ENCODE results near the gene EIPR1. TPM values are rescaled to one million over a fixed set of nuclear protein-coding genes. Genes with fewer than 3 reads are reported as not detected.

Gene EIPR1
- total RNA-seq, 1 experiment from 2014 or later = 40.4 TPM

- Histone ChIP-seq H3K4me1 (replicated peaks; ENCODE audit: insufficient read depth) (no peaks in the 10 kb centered on the region), H3K4me2 (no peak overlapping the region), H4K20me1 (ENCODE audit: insufficient read depth) (no peaks in the 10 kb centered on the region), H3K4me3 (no peak overlapping the region), H3F3A (ENCODE audit: insufficient read depth, low read depth) (no peaks in the 10 kb centered on the region), H2AFZ (no peak overlapping the region), H3K27ac (no peak overlapping the region), H3K9me2 (ENCODE audit: insufficient read depth) (no peaks in the 10 kb centered on the region), H3K9me3 (ENCODE audit: insufficient read depth, low read depth) (no peaks in the 10 kb centered on the region), H3K79me2 (ENCODE audit: low read depth) (no peaks in the 10 kb centered on the region), H3K36me3 (ENCODE audit: low read depth) (no peaks in the 10 kb centered on the region), H3K27me3 (ENCODE audit: insufficient read depth, low read depth) (no peaks in the 10 kb centered on the region)
- intact Hi-C loops (cut with micrococcal nuclease; ENCODE audit: unreplicated experiment) = no loop called here
- CTCF ChIA-PET = no interaction called here
- BruUV-seq (replicated peaks) = no TSS peak
- POLR2A ChIA-PET (ENCODE audit: unreplicated experiment) = no interaction called here
- no peak for DNase-seq
- TF ChIP-seq EZH2 (IDR thresholded peaks at IDR 0.05; ENCODE audit: low read depth) = no peak
- TF ChIP-seq, protein P1, sequence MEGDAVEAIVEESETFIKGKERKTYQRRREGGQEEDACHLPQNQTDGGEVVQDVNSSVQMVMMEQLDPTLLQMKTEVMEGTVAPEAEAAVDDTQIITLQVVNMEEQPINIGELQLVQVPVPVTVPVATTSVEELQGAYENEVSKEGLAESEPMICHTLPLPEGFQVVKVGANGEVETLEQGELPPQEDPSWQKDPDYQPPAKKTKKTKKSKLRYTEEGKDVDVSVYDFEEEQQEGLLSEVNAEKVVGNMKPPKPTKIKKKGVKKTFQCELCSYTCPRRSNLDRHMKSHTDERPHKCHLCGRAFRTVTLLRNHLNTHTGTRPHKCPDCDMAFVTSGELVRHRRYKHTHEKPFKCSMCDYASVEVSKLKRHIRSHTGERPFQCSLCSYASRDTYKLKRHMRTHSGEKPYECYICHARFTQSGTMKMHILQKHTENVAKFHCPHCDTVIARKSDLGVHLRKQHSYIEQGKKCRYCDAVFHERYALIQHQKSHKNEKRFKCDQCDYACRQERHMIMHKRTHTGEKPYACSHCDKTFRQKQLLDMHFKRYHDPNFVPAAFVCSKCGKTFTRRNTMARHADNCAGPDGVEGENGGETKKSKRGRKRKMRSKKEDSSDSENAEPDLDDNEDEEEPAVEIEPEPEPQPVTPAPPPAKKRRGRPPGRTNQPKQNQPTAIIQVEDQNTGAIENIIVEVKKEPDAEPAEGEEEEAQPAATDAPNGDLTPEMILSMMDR (conservative IDR thresholded peaks at IDR 0.05) = no peak
Observed at GRCh38 chr2:3145471-3146021, 232.1 kb downstream of the EIPR1 start.

DNA sequence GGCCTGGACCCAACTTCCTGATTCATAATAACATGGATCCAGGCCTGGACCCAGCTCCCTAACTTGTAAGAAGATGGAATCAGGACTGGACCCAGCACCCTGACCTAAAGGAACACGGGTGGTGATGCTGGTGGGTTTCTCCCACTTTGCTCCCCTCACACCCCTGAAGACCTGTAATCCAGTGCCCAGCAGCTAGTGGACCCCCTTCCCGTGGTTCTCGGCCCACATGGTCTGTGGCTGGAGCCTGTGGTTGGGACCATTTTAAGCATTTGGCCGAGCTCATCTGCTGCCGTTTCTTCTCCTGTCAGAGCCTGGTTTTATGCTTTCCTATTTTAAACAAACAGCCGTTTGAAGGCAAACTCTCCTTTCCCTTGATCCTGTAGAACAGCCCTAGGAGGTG, 232.8 kb downstream of the EIPR1 start:
- Histone ChIP-seq H3F3A (ENCODE audit: insufficient read depth, low read depth) (no peaks in the 10 kb centered on the region), H4K20me1 (ENCODE audit: insufficient read depth) (no peaks in the 10 kb centered on the region), H3K27me3 (ENCODE audit: insufficient read depth, low read depth) (no peaks in the 10 kb centered on the region), H2AFZ (no peak overlapping the region), H3K4me2 (no peak overlapping the region), H3K4me3 (no peak overlapping the region), H3K27ac (no peak overlapping the region), H3K4me1 (replicated peaks; ENCODE audit: insufficient read depth) (no peaks in the 10 kb centered on the region), H3K9me2 (ENCODE audit: insufficient read depth) (no peaks in the 10 kb centered on the region), H3K36me3 (ENCODE audit: low read depth) (no peaks in the 10 kb centered on the region), H3K79me2 (ENCODE audit: low read depth) (no peaks in the 10 kb centered on the region), H3K9me3 (ENCODE audit: insufficient read depth, low read depth) (no peaks in the 10 kb centered on the region)
- CTCF ChIA-PET = no interaction called here
- BruUV-seq (replicated peaks) = no TSS peak
- no peak for TF ChIP-seq EZH2 (IDR thresholded peaks at IDR 0.05; ENCODE audit: low read depth)
- TF ChIP-seq, protein P1 (conservative IDR thresholded peaks at IDR 0.05) = no peak
- POLR2A ChIA-PET (ENCODE audit: unreplicated experiment) = no interaction called here
- intact Hi-C loops (cut with micrococcal nuclease; ENCODE audit: unreplicated experiment) = no loop called here
- no peak for DNase-seq

GRCh38 chr2:3143602-3144001, 234.0 kb downstream of the EIPR1 start:
- intact Hi-C loops (cut with micrococcal nuclease; ENCODE audit: unreplicated experiment) = no loop called here
- Histone ChIP-seq H3K4me3 (no peak overlapping the region), H3K27me3 (ENCODE audit: insufficient read depth, low read depth) (no peaks in the 10 kb centered on the region), H3K27ac (no peak overlapping the region), H3K79me2 (ENCODE audit: low read depth) (no peaks in the 10 kb centered on the region), H3F3A (ENCODE audit: insufficient read depth, low read depth) (no peaks in the 10 kb centered on the region), H2AFZ (no peak overlapping the region), H3K9me3 (ENCODE audit: insufficient read depth, low read depth) (no peaks in the 10 kb centered on the region), H3K36me3 (ENCODE audit: low read depth) (no peaks in the 10 kb centered on the region), H4K20me1 (ENCODE audit: insufficient read depth) (no peaks in the 10 kb centered on the region), H3K9me2 (ENCODE audit: insufficient read depth) (no peaks in the 10 kb centered on the region), H3K4me2 (no peak overlapping the region), H3K4me1 (replicated peaks; ENCODE audit: insufficient read depth) (no peaks in the 10 kb centered on the region)
- ChIA-PET POLR2A (ENCODE audit: unreplicated experiment) (no interaction called here), CTCF (no interaction called here)
- BruUV-seq (replicated peaks) = no TSS peak
- DNase-seq = no peak
- TF ChIP-seq, protein P1 (conservative IDR thresholded peaks at IDR 0.05) = no peak
- TF ChIP-seq EZH2 (IDR thresholded peaks at IDR 0.05; ENCODE audit: low read depth) = no peak
